Inflammatory macrophage treated with lipopolysaccharide for 4 hours (primary cell): ENCODE measurements around the gene GSTK1.
"Not testable (repeated sequence)": the region's sequence is repeated elsewhere in the genome, so short reads cannot be mapped to it uniquely, and the experiment has no call there.

ENCODE experiments used
- DNase-seq: peaks from one replicate; pipeline ENCODE4 v3.0.0-alpha.2; 2020

The GSTK1 gene

DNA sequence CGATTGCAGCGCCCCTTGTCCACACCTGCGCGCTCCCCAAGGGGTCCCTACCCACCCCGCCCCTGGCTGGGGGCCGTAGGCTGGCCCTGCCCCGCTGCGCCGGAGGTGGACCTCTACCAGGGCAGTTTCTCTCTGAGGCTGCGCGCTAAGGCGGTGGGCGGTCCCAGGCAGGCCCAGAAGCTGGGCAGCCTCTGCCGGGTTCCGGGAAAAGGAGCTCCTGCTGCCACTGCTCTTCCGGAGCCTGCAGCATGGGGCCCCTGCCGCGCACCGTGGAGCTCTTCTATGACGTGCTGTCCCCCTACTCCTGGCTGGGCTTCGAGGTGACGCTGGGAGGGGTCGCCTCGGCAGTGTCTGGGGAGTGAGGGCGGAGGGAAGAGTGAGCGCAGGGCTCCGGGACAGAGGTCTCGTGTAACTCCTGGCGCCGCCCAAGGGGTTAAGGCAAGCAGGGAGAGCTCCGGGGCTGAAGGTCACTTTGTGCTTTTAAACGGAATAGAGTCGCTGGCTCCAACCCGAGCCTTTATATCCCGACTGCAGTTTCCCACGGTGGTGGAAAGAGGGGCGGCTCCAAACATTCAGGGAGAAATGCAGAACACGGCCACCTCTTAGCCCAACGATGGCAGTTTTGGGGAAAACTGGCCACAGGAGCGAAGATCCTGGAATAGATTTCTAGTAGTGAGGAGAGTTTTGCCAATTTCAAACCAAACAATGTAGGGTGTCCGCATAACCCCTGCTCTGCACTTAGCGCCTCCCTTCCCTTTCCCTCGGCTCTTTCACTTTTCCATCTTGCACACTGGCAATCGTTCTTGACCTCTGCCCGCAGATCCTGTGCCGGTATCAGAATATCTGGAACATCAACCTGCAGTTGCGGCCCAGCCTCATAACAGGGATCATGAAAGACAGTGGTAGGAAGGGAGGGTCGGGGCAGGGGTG is at the start of gene GSTK1:
GSTK1 (plus strand) TSS at position 176 of the 930 bp plus-strand sequence; CDS start at position 249, 73 bp downstream.
- DNase-seq: peak; percentile 85

- not testable (repeated sequence) for DNase-seq
Measured at GRCh38 chr7:143213478-143213877, 49.8 kb upstream of the GSTK1 start.

- peak; percentile 86 for DNase-seq
Measured at GRCh38 chr7:143214789-143215679, 48.2 kb upstream of the GSTK1 start.

- DNase-seq: peak; percentile 30
Measured at GRCh38 chr7:143216151-143216550, 47.1 kb upstream of the GSTK1 start.

DNA sequence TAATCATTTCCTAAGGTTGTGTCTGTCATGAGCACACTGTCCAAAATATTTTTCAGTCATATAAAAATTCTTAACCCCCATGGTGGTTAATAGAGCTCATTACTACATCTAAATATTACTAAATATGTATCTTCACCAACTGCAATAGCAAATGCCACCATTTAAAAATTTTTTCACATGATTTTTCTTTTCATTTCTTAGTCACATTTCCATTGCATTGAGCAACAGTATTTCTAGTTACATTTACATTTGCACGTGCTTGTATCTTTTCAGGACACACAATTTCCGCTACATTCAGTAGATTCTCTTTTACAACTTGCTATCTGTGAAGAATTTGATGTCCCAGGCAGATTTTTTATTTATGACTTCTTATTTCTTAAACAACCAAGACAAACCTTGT is 46.6 kb upstream of the GSTK1 start:
- peak; percentile 36 for DNase-seq

- no peak for DNase-seq
Measured at GRCh38 chr7:143217806-143218205, 45.4 kb upstream of the GSTK1 start.

GRCh38 chr7:143221286-143221685 is 42.0 kb upstream of the GSTK1 start:
- no peak for DNase-seq

GRCh38 chr7:143221737-143222136 is 41.5 kb upstream of the GSTK1 start, which contains the start of gene TAS2R40:
Gene TAS2R40 (plus strand): TSS chr7:143222037. CDS start chr7:143222079, 42 bp downstream.
- DNase-seq: peak; percentile 25

- peak; percentile 89 for DNase-seq
Measured at GRCh38 chr7:143222782-143223181, 40.5 kb upstream of the GSTK1 start.

DNA sequence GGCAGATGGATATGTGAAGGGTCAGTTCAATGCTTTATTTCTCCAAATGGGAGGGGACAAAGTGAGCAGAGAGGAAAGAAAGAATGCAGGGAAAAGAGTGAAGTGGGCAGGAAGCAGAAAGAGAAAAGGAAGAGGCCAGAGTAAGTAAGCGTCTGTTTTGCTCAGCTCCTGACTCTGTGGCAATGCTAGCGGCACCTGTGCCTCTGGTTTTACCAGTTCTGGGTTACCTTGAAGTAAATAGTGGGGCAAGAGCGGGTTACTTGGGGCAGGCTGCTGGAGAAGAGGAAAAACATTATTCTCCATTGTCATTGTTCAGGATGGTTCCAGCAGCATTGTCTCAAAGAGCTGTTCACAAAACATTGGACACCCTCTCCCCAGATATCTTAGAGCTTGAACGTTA is 39.5 kb upstream of the GSTK1 start:
- no peak for DNase-seq

DNA sequence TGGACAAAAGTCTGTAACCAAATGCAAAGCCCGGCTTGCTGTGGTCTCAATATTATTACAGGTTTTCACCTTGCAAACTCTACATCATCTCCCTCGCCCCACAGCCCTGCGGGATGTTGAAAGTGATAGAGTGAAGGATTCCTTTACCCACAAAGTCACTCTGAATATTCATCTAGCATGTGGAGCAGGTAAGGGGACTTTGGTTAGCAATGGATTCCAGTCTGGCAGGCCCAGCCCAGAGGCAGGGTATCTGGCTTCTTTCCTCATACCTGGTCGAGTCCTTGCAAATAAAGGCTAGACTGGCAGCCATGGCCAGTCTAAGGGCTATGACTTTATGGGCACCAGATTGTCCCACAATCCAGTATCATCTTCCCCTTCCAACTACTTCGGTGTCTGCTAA is 38.2 kb upstream of the GSTK1 start:
- no peak for DNase-seq

- no peak for DNase-seq
Measured at GRCh38 chr7:143227806-143228205, 35.4 kb upstream of the GSTK1 start.

DNA sequence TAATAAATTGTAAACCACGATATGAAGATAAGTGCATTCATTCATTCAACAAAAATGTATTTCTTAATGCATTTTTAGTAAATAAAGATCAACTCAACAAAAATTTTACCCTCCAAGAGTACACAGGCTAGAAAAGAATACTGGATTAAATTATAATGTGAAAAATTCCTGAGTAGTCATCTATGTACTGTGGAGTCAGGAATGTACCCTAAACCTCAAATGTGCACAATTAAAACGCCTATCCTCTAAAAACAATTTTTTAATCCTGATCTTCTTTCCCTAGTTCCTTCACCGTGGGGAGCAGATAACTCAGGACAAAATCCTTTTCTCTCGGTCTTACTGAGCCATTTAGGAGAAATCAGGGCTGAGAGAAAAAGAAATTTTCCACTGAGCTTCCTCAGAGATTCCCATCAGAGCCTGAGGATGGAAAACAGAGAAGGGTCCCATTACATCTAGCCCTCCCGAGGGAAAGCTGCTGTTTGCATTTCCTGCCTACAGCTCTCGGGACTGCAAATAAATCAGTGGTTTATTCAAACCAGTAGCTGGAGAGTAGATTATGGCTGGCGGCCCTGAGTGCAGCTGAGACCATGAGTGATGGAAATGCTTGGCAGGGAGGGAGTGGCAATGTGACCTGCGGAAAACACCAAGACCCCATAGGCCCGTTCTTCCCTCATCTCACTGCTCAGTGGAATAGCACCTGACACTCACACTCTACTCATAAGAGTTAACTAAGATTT is 34.0 kb upstream of the GSTK1 start:
- DNase-seq: no peak

GRCh38 chr7:143230602-143231457 is 32.4 kb upstream of the GSTK1 start:
- no peak for DNase-seq

DNA sequence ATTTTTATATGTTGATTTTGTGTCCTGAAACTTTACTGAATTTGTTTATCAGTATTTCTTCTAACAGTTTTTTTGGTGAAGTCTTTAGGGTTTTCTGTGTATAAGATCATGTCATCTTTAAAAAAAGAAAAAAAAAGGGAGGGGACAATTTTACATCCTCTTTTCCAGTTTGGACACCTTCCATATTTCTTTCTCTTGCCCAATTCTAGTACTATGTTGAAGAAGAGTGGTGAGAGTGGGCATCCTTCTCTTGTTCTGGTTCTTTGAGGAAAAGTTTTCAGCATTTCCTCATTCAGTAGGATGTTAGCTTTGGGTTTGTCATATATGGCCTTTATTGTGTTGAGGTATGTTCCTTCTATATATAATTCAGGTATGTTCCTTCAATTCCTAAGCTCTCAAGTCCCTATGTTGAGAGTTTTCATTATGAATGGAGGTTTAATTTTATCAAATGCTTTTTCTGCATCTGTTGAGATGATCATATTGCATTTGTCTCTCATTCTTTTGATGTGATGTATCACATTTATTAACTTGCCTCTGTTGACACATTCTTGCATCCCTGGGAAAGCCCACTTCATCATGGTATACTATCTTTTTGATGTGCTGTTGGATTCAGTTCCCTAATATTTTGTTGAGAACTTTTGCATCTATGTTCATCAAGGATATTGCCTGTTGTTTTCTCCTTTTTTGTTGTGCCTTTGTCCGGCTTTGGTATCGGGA is 29.3 kb upstream of the GSTK1 start:
- peak; percentile 76 for DNase-seq

DNA sequence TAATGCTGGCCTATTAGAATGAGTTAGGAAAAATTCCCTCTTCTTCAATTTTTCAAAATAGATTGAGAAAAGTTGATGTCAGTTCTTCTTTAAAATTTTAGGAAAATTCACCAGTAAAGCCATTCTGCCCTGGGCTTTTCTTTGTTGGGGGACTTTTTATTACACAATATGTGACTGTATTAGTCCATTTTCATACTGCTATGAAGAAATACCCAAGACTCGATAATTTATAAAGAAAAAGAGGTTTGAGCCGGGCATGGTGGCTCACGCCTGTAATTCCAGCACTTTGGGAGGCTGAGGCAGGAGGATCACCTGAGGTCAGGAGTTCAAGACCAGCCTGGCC is 28.7 kb upstream of the GSTK1 start:
- DNase-seq: peak; percentile 38

GRCh38 chr7:143235561-143235960 is 27.7 kb upstream of the GSTK1 start:
- DNase-seq: peak; percentile 53

GRCh38 chr7:143236408-143236990 is 26.7 kb upstream of the GSTK1 start:
- DNase-seq: no peak

- peak; percentile 75 for DNase-seq
Measured at GRCh38 chr7:143237366-143237765, 25.9 kb upstream of the GSTK1 start.

DNA sequence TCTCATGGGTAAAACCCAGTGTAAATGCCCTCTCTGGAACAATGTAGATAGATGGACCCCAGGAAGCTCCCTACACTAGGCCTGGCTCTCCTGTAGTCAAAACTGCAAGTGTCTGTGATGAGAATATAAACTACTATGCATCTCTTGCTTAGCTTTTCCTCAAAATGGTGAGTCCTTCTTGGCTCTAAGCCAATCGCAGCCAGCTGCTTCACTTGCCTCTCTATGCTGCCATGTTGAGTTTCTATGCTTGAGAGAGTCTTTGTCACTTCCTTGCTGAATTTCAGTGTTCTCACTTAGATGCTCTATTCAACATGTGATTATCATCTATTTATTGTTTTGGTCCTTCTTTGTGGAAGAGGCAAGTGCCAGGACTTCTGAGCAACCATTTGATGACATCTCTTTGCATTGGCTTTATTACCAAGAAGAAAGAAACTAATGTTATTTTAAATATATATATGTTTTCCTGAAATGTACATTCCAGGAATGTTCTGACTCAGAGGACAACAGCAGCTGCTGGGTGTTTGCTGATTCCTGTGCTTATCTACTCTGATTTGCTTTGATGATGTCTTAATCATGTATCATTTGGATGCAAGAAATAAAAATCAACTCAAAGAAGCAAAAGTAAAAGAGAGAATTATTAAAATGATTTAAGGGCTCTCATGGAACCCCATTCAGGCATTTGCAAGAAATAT is 24.8 kb upstream of the GSTK1 start:
- DNase-seq: no peak
